Mononuclear cell (primary cell): ENCODE data around the gene RAE1. TPM values are rescaled to one million over a fixed set of nuclear protein-coding genes. Genes with fewer than 3 reads are reported as not detected.
A peak's percentile ranks its signal among the peaks of the same experiment; 100 is the strongest.

Experiments used
- H3K27me3 ChIP-seq: 2 replicates; pipeline ENCODE4 v1.6.0; 2011; ENCODE audit warnings: low read length, control low read depth; ENCODE audit not compliant: insufficient read depth
- H3K4me1 ChIP-seq: 2 replicates; pipeline ENCODE4 v1.5.1; 2011; ENCODE audit warnings: mild to moderate bottlenecking, low read length, control low read depth; ENCODE audit not compliant: insufficient read depth
- H3K4me3 ChIP-seq: 2 replicates; pipeline ENCODE4 v1.5.1; 2011; ENCODE audit warnings: mild to moderate bottlenecking, low read length, moderate library complexity
- H3K9me3 ChIP-seq: 2 replicates; pipeline ENCODE4 v1.5.1; 2011; ENCODE audit warnings: low read depth, mild to moderate bottlenecking, control low read depth, low read length
- total RNA-seq: library from RNA; depleted of rRNA; stranded (reverse); fragments of >200 nt; gene quantifications from one replicate; pipeline ENCODE4 v1.2.3, GENCODE V29; 2012

RAE1 gene
- total RNA-seq, 1 donor = 37.6 TPM

DNA sequence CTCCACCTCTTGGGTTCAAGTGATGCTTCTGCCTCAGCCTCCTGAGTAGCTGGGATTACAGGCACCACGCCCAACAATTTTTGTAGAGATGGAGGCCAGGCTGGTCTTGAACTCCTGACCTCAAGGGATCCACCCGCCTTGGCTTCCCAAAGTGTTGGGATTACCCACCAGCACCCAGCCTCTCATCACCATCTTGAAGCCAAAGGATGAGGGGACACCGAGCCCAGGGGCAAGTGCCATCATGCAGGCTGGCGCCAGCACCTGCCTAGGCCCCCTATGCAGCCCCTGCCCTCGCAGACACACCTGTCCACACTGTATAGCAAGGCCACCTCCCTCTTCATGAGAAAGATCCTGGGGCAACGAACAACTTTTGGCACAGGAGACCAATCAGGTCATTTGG, 34.9 kb downstream of the RAE1 start:
- H3K4me1 ChIP-seq = peaks cover 23% of the 10 kb centered on the region
- no peaks in the 10 kb centered on the region for H3K27me3 ChIP-seq
- no peak overlapping the region for H3K4me3 ChIP-seq
- H3K9me3 ChIP-seq = no peaks in the 10 kb centered on the region

- Histone ChIP-seq H3K4me1 (peaks cover 24% of the 10 kb centered on the region), H3K4me3 (no peak overlapping the region), H3K27me3 (no peaks in the 10 kb centered on the region), H3K9me3 (no peaks in the 10 kb centered on the region)
Observed at GRCh38 chr20:57386762-57387161, 35.7 kb downstream of the RAE1 start.

- no peaks in the 10 kb centered on the region for H3K9me3 ChIP-seq
- H3K4me3 ChIP-seq = no peak overlapping the region
- no peaks in the 10 kb centered on the region for H3K27me3 ChIP-seq
- H3K4me1 ChIP-seq = peaks cover 23% of the 10 kb centered on the region
Observed at GRCh38 chr20:57387463-57387862, 36.4 kb downstream of the RAE1 start.

DNA sequence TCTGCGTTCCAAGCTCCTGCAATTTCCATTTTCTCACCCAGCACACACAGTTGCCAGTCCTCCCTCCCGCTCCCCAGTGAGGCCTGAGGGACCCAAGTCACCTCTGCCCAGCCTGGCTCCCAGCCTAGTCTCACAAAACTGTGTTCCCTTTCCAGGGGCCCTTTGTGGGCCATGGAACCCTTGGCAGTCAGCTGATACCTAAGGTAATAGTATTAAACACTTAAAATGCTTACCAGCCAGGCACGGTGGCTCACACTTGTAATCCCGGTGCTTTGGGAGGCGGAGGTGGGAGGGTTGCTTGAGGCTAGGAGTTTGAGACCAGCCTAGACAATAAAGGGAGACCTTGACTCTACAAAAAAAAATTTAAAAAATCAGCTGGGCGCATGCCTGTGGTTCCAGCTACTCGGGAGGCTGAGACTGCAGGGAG, 36.9 kb downstream of the RAE1 start:
- Histone ChIP-seq H3K9me3 (no peaks in the 10 kb centered on the region), H3K27me3 (no peaks in the 10 kb centered on the region), H3K4me1 (peaks cover 28% of the 10 kb centered on the region), H3K4me3 (no peak overlapping the region)

GRCh38 chr20:57388953-57389694, 38.1 kb downstream of the RAE1 start:
- H3K4me1 ChIP-seq = peaks cover 40% of the 10 kb centered on the region
- peak overlapping the region; percentile 21 for H3K4me3 ChIP-seq
- H3K9me3 ChIP-seq = no peaks in the 10 kb centered on the region
- no peaks in the 10 kb centered on the region for H3K27me3 ChIP-seq

GRCh38 chr20:57389695-57390603, 38.9 kb downstream of the RAE1 start:
- peaks cover 48% of the 10 kb centered on the region for H3K4me1 ChIP-seq

GRCh38 chr20:57390604-57391438, 39.8 kb downstream of the RAE1 start, which contains the start of gene RBM38:
Gene RBM38 (plus strand): TSS chr20:57391396. CDS start chr20:57391582, 186 bp downstream.
- Histone ChIP-seq H3K4me3 (peak within 1 kb of the TSS; percentile 71), H3K27me3 (no peaks in the 10 kb centered on the region), H3K9me3 (no peaks in the 10 kb centered on the region), H3K4me1 (peaks cover 55% of the 10 kb centered on the region)

More at GRCh38 chr20:57389695-57390603, 38.9 kb downstream of the RAE1 start:
- Histone ChIP-seq H3K9me3 (no peaks in the 10 kb centered on the region), H3K4me3 (peak overlapping the region; percentile 21), H3K27me3 (no peaks in the 10 kb centered on the region)

DNA sequence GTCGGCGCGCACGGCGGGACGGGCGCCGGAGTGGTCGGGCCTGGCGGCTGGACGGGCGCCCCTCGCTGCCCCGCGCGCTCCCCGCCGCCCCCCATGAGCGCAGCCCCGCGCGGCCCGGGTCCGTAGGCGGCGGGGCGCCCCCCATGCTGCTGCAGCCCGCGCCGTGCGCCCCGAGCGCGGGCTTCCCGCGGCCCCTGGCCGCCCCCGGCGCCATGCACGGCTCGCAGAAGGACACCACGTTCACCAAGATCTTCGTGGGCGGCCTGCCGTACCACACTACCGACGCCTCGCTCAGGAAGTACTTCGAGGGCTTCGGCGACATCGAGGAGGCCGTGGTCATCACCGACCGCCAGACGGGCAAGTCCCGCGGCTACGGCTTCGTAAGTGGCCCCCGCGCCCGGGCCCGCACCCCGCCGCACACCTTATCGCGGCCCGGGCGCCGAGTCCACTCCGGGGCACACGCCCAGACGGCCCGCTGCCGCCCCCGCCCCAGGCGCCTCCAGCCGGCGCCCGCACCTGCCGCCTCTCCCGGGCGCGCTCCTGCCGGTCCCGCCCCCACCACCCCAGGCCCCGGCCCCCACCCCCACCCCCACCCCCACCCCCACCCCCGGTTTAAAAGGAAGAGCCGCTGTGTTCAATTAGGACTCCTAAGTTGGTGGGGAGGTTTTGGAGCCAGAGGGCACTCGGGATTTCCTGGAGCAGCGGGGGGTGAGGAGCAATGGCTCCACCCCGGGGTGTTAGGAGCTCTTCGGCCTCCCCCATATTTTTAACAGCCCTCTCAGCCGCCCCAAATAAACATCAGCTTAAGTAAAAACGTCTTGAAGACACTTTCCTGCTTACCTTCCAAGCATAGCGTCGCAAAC, 40.6 kb downstream of the RAE1 start:
- H3K9me3 ChIP-seq = no peaks in the 10 kb centered on the region
- no peaks in the 10 kb centered on the region for H3K27me3 ChIP-seq
- H3K4me3 ChIP-seq = peak overlapping the region; percentile 71
- peaks cover 64% of the 10 kb centered on the region for H3K4me1 ChIP-seq

GRCh38 chr20:57392512-57393271, 41.6 kb downstream of the RAE1 start:
- Histone ChIP-seq H3K4me1 (peaks cover 74% of the 10 kb centered on the region), H3K27me3 (no peaks in the 10 kb centered on the region), H3K4me3 (peak overlapping the region; percentile 71), H3K9me3 (no peaks in the 10 kb centered on the region)

DNA sequence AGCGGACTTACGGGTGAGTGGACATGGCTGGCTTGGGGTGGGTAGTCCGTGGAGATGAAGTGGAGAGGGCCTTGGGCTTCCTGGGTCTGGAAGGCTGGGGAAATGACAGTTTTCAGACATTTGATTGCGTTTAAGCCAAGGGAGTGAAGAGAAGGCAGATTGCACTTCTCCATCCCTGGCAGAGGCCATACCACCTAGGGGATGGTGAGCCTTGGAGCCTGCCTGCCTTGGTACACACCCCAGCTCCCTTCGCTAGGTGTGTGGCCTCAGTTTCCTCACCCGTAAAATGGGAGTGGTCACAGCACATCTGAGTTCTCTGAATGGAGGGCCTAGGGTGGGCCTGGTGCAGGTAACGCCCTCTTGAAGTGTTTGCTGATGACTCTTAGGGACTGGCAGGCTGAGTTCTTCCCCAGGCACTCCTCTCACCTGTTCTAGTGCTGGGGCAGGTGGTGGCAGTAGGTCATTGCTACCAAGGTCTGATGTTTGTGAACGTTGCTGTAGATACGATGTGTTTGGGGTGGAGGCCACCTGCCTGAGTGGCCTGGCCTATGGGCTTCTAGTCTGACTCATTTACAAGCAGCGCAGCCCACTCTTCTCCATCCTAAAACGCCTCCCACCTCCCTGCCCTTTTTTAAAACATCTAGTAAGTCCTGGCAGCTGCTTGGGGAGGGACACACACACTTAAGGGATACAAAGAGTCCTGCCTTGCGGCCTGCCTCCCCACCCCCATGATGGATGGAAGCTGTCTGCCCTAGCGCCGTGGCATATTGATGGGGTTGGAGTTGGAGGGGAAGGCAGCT, 42.5 kb downstream of the RAE1 start:
- H3K4me3 ChIP-seq = peak overlapping the region; percentile 71
- H3K27me3 ChIP-seq = no peaks in the 10 kb centered on the region
- H3K4me1 ChIP-seq = peaks cover 82% of the 10 kb centered on the region
- no peaks in the 10 kb centered on the region for H3K9me3 ChIP-seq

DNA sequence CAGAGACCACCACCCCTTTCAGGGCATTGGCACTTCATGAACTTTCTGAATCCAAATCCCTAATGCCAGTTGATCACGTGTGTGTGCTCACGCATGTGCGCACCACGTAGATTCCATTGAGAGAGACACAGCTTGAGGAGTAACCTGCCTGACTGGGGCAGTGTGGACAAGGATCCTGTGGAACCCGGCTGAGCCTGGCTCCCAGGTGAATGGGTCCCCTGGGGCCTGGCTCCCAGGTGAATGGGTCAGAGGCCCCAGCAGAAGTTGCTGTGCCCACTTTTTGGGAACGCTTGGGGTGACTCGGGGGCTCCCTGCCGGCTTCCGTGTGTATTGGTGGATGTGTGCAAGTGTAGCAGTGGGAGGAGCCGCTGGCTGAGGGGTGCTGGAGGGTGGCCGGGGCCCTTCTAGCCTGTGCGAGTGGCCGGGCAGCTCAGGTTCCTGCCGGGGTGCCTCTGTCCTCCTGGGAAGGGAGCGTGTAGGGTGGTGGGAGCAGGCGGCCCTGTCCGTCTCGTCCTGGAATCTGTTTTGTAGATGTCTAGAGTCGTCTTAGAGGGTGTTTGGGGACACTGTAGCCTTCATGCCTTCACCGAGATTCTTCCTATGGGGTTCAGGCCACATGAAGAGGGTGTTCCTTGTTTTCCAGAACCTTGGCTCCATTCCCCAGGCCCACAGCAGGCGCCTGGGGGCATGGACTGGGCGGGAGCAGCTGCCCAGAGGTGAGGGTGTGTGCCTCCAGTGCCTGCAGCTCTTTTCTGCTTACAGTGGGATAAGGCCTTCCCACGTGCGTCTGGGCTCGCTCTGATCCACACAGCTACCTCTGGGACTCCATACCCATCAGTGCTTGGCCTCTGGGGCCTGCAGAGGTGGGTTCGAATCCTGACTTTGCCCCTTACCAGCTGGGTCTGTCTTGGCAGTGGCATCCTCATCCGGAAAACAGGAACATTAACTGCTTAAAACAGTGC, 43.3 kb downstream of the RAE1 start:
- Histone ChIP-seq H3K9me3 (no peaks in the 10 kb centered on the region), H3K27me3 (no peaks in the 10 kb centered on the region), H3K4me3 (no peak overlapping the region), H3K4me1 (peaks cover 88% of the 10 kb centered on the region)
